Lower lobe of right lung (tissue), 2 donors: ENCODE results near the gene IRAK4. TPM values are rescaled to one million over a fixed set of nuclear protein-coding genes. Genes with fewer than 3 reads are reported as not detected.

ENCODE experiments used
- ATAC-seq, 2 donors: fragments of 200-7000 bp; cut with Tn5 transposase; one replicate each; pipeline ENCODE4 v1.9.1; 2020 to 2022; ENCODE audit warnings: mild to moderate bottlenecking in 2 of 2, moderate library complexity in 2 of 2
- DNase-seq: peaks from one replicate; pipeline ENCODE4 v3.0.0-alpha.2; 2020
- H3K27ac ChIP-seq: fragments of 200-600 bp; one replicate; pipeline ENCODE4 v1.8.0; 2022
- H3K27me3 ChIP-seq: fragments of 200-600 bp; one replicate; pipeline ENCODE4 v1.8.0; 2022; ENCODE audit warnings: low read depth
- H3K36me3 ChIP-seq: fragments of 200-600 bp; one replicate; pipeline ENCODE4 v1.8.0; 2022; ENCODE audit warnings: mild to moderate bottlenecking
- H3K4me1 ChIP-seq: fragments of 200-600 bp; one replicate; pipeline ENCODE4 v1.8.0; 2022
- H3K4me3 ChIP-seq: fragments of 200-600 bp; one replicate; pipeline ENCODE4 v1.8.0; 2022; ENCODE audit warnings: mild to moderate bottlenecking
- H3K9me3 ChIP-seq: fragments of 200-600 bp; one replicate; pipeline ENCODE4 v1.8.0; 2022
- CTCF ChIP-seq: fragments of 200-600 bp; IDR thresholded peaks from one replicate; pipeline ENCODE4 v1.8.0; 2022; ENCODE audit warnings: antibody characterized with exemption, mild to moderate bottlenecking
- intact Hi-C: fragments of 100-400 bp; cut with DNase I; formaldehyde crosslinking; loops from one replicate; pipeline ENCODE4 v1.11.0; 2022
- total RNA-seq: library from RNA; stranded (reverse); fragmentation: NEBNext Ultra II Directional; extraction: Animal tissue kit (Norgen Biotek cat#: 25700); gene quantifications from one replicate; pipeline ENCODE4 v1.2.1, GENCODE V29; 2021
- donor health status: DM: no; HTN: yes; CAD: no; lungs with severe emphysema.

IRAK4 gene
- total RNA-seq, 1 donor from 2014 or later, result 23.2 TPM

DNA sequence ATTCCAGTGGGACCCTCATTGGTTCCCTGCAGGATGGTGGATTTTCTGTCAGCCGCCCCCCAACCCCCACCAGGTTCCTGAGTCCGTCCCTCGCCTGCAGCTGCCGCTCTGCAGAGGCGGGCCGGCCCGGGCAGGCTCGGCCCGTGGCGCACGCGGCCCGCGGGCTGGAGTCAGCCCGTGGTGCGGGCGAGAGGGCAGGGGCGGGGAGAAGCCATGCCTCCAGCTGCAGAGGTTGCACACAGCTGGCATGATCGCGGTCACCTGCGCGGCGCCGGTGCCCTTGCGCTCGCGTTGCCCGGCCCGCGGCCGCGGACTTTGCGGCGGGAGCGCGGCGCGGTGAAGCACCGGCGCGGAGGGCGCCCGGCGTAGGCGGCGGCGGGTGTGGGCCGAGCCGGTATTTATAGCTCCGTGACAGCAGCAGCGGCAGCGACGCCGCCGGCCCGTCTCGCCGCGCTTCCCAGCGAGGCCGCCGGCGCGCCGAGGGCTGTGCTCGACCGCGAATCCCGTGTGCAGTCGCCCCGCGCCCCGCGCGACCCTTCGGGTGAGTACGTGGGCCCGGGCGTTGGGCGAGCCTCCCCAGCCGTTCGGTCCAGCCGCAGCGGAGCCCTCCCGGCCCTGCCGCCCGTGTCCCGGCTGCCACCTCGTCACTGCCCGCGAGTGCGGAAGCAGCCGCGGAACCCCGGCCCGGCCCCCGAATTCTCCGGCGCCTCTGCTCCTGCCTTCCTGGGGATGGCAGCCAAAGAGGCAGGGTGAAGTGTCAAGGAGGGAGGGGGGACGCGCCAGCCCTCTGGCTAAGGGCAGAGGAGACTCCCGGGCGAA is 77.1 kb downstream of the IRAK4 start, which contains the start of gene TMEM117:
Gene TMEM117, plus strand, starts transcription at position 426 of the 819 bp plus-strand sequence.
- Histone ChIP-seq H3K36me3 (no peaks in the 10 kb centered on the region), H3K27ac (peak within 1 kb of the TSS; percentile 94), H3K4me3 (peak within 1 kb of the TSS; percentile 70), H3K9me3 (no peaks in the 10 kb centered on the region), H3K27me3 (no peaks in the 10 kb centered on the region), H3K4me1 (peaks cover 22% of the 10 kb centered on the region)
- intact Hi-C loops, result no loop called here
- peak; percentile 91 to 95 for ATAC-seq
- DNase-seq, result peak; percentile 84
- TF ChIP-seq CTCF, result no peak

DNA sequence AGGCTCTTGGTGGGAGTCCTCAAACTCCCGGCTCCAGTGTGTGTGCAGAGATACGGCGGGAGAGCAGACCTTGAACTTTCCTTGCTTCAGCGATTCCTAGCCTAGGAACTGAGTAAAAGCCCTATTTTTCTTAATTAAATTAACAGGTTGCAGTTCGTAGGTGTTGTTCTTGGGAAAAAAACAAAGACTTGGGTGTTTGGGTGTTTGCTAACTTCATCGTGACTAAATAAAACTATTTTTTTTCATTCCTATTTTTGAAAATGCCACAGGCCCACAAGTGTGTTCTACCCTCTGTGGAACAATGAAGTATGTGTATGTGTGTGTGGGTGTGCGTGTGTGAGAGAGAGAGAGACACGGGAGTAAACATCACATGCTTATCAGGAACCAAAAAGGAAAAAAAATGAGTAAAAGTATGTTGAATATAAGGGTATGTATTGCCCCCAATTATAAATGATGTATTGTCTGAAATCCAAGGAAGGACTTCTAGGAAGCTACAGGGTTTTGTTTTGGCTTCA is 77.8 kb downstream of the IRAK4 start:
- DNase-seq, result no peak
- intact Hi-C loops, result no loop called here
- peak overlapping the region; percentile 70 for H3K4me3 ChIP-seq

More for the DNA sequence above, 77.8 kb downstream of the IRAK4 start:
- Histone ChIP-seq H3K27me3 (no peaks in the 10 kb centered on the region), H3K27ac (peak overlapping the region; percentile 94), H3K36me3 (no peaks in the 10 kb centered on the region), H3K9me3 (no peaks in the 10 kb centered on the region), H3K4me1 (peaks cover 22% of the 10 kb centered on the region)
- ATAC-seq, result peak; percentile 51 to 54
- TF ChIP-seq CTCF, result no peak

Other genes starting within 250 kb of the IRAK4 start
- gene ADAMTS20, start 206.7 kb upstream of the IRAK4 start, total RNA-seq, result not detected
- 11.6 TPM for gene PUS7L, start 161 bp upstream of the IRAK4 start, total RNA-seq
- 60.6 TPM for gene TWF1, start 47.4 kb downstream of the IRAK4 start, total RNA-seq
- 4.5 TPM for gene TMEM117, start 77.1 kb downstream of the IRAK4 start, total RNA-seq